ENCODE results near the gene OR6Y1.

The OR6Y1 gene

GRCh38 chr1:158554352-158554751 lies at the start of gene OR6Y1:
OR6Y1 (minus strand) TSS chr1:158554405; CDS start chr1:158548105, 6,300 bp downstream.
- DNase-seq (ENCODE audit: low spot score), result no peak

- no peak for DNase-seq (ENCODE audit: low spot score)
Observed at GRCh38 chr1:158600735-158601134, 46.5 kb upstream of the OR6Y1 start.

- no peak for DNase-seq (ENCODE audit: low spot score)
Observed at GRCh38 chr1:158586942-158587341, 32.7 kb upstream of the OR6Y1 start.

DNA sequence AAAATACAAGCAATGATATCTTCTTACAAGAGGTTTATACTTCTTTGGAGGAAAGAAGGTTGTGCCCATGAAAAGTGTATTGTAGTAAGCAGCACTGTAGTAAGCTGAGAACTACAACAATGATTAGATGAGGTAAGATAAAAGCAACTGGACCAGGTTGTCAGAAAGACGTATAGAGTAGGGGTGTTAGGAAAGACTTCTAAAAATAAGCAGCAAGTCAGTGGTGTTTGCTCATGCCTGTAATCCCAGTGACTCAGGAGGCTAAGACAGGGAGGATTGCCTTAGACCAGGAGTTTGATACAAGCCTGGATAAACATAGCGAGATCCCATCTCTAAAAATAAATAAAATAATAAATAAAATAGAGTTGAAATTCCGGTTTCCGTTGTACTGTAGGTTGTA lies 29.8 kb upstream of the OR6Y1 start:
- DNase-seq (ENCODE audit: low spot score), result no peak

GRCh38 chr1:158579733-158580132 lies 25.5 kb upstream of the OR6Y1 start, which contains the start of gene OR10X1:
OR10X1 (minus strand) TSS chr1:158579899; CDS start chr1:158579899, 0 bp downstream.
- no peak for DNase-seq (ENCODE audit: low spot score)

DNA sequence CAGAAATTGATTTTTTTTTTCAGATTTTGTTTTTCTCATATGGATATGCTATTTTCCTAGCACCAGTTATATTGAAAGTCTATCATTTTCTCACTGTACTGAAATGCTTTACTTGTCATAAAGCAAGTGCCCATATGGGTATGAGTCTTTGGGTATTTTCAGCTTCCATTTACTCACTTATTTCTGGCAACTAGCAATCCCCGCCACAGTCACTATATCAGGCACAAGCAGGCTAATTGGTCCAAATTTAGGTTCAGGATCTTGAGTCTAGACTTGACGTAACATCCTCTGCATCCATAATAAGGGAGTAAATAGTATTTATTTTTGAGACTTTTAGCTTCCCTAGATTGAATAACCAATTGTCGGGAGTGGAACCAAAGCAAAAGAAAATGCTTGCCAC lies 23.4 kb upstream of the OR6Y1 start:
- no peak for DNase-seq (ENCODE audit: low spot score)

- DNase-seq (ENCODE audit: low spot score), result no peak
Observed at GRCh38 chr1:158572226-158572625, 18.0 kb upstream of the OR6Y1 start.

DNA sequence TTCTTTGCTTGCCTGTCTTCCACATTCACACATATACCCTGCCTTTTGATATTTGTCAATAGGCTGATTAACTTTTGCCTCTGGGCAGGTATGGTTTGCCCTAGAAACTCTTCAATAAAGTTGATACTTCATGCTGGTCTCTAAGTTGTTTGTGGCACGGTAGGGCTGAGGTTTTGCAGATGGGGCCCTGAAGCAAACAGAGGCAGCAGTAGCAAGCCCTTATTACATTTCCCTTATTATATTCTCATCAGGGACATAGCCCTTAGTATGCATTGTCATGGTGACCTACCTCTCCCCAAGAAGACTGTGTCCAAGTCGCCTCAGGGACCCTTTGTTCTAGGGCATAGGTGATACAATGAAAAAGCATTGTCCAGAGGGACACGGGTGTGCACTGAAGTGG lies 16.3 kb upstream of the OR6Y1 start, which contains the start of gene OR6P1:
Gene OR6P1 (minus strand): TSS at position 101 of the 400 bp plus-strand sequence. CDS start 6,976 bp downstream, outside the sequence.
- no peak for DNase-seq (ENCODE audit: low spot score)

DNA sequence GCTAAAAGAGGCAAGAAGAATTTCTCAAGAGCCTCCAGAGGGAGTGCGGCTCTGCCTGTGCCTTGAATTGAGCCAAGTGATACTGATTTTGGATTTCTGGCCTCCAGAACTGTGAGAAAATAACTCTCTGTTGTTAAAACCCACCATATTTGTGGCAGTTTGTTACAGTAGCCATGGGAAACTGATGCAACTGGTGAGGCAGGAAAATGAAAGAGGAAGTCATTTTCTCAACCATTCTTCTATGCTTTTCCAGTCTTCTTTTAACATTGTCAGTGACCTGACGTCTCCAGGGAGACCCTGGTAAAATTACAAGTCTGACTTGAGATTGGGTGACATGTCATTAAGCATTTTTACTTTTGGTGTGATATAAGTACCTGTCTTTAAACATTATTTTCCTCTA lies 10.4 kb upstream of the OR6Y1 start:
- no peak for DNase-seq (ENCODE audit: low spot score)

GRCh38 chr1:158563853-158564252 lies 9.6 kb upstream of the OR6Y1 start:
- no peak for DNase-seq (ENCODE audit: low spot score)

DNA sequence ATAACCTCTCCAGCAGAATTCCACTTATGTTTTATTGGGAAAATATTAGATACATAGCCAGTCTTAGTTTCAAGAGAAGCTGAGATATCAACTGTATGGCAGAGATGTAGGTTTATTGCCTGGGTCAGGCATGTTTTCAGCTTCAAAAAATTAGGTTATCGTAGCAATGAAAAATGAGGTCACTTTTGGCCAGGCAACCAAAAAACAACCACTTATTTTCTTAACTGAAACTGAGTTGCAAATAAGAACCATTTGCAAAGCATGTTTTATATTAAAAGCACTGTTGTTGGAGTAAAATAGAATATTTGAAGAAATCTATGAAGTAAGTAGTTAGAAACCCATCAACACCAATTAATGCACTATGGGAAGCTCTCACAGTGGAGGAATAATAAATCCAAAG lies 5.5 kb upstream of the OR6Y1 start:
- no peak for DNase-seq (ENCODE audit: low spot score)

GRCh38 chr1:158552296-158552695 lies 1.9 kb downstream of the OR6Y1 start:
- DNase-seq (ENCODE audit: low spot score), result no peak

DNA sequence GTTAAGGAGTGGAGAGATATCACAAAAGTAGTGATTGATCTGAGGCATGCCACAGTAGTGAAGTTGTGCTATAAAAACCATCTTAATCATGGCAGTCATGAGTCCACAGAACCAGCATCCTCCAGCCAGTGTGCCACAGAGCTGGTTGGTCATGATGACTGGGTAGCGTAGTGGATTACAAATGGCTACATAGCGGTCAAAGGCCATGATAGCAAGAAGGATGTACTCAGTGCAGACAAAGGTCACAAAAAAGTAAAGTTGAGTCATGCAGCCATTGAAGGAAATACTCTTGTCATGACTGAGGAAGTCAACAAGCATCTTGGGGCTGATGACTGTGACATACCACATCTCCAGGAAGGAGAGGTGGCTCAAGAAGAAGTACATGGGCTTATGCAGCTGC lies 6.7 kb downstream of the OR6Y1 start:
- DNase-seq (ENCODE audit: low spot score), result no peak

GRCh38 chr1:158537609-158538008 lies 16.6 kb downstream of the OR6Y1 start:
- no peak for DNase-seq (ENCODE audit: low spot score)

DNA sequence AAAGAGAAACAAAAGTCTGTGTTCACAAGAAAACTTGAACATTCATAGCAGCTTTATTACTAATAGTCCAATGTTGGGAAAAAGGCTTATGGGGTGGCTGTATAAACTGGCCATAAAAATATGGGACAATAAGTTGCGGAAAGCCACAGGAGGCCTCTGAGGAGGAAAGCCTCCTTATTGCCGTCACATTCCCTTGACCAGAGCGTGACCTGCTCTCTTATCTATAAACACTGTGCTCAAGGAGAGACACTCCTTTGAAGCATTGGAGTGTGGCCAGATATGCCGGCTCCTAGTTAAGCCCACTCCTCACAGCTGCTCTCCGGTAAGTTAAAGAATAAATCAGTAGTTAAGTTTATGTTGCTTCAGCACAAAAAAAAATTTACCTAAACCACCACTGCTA lies 19.7 kb downstream of the OR6Y1 start:
- DNase-seq (ENCODE audit: low spot score), result no peak

GRCh38 chr1:158527190-158527815 lies 26.9 kb downstream of the OR6Y1 start:
- DNase-seq (ENCODE audit: low spot score), result no peak

GRCh38 chr1:158521666-158522058 lies 32.5 kb downstream of the OR6Y1 start:
- no peak for DNase-seq (ENCODE audit: low spot score)

DNA sequence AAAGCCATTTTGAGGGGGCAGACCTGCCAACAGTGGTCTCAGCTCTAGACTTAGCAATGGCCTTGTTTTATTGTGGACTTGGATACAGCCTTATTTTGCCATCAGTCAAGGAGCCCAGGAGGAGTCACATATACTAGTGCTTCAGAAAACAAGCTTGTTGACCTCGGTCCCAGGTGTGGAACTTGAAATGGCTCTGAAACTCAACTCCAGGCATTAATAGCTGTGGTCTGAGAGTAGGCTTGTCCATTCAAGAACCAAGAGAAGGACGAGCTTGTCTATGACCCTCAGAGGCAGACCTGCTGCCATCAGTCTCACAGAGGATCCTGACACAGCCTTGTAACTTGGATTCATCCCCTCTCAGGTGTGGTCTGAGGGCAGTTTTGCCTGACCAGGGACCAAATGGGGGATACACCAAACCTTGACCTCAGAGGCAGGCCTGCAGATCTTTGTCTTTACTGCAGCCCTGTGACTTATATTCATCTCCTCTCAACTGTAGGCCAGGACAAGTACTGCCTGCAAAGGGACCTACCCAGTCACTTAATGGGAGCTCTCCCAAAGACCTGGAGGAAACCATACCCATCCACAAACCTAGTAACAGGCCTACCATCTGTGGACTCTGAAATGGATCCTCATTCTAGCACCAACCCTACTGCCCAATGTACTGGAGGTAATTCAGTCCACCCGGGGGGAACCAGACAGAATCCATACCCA lies 33.1 kb downstream of the OR6Y1 start:
- no peak for DNase-seq (ENCODE audit: low spot score)

DNA sequence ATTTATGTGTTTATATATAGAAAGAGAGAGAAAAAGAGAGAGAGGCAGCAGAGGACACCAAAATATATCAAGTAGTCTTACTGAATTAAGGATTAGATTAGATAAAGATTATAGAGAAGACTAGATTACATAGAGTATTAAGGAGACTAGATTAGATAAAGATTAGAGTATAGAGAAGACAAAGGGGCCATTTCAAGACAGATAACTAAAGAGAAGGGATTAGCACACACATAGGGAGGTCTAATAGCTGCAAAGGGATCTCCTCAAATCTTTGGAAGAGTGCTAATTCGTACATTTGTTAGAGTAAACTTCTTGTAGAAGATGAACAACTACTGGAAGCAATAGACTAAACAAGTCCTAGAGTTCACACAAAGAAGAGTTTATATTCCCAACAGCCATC lies 34.2 kb downstream of the OR6Y1 start:
- DNase-seq (ENCODE audit: low spot score), result no peak

- no peak for DNase-seq (ENCODE audit: low spot score)
Observed at GRCh38 chr1:158516966-158517365, 37.2 kb downstream of the OR6Y1 start.

DNA sequence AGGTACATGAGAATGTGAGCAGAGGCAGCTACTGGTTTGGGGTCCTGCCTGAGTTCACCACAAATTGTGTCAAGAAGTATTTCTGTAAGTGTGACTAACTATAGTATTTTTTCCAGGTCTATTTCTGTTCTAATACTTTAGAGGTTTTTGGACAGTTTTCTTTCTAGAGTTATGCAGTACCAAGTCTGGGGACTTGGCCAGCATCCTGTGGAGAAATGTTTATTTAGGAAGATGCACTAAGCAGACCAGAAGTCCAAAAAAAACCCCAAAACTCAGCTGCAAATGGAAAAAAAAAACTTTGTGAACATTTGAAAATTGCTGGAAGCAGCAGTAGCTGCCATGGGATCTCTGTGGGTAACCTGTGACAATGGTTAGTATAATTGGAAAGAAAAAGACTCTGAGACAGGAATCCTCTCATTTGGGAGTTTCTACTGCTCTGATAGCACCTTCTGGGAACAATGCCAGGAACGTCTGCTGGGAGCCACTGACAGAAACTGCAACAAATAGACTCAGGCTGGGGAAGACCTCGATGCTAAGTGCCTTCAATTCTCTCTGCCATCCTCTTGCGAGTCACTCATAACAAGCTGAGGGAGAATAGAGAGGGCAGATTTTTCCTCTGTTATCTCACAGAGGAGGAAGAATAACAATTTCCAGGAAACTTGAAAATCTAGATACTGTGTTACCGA lies 44.6 kb downstream of the OR6Y1 start:
- no peak for DNase-seq (ENCODE audit: low spot score)

DNA sequence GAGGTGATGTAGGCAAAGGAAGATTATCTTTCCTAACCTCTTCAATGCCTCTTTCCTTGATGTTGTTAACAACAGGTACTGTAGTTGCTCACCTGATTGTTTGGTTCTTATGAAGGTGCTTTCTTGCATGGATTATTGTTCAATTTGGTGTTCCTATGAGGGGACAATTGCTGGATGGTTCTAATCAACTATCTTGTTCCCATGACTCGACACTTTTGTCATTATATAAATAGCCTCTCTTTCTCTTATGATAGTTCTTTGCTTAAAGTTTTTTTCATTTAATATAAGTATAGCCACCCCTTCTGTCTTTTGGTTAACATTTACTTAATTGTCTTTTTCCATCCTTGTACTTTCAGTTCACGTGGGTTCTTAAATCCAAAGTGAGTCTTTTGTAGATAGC lies 46.7 kb downstream of the OR6Y1 start:
- no peak for DNase-seq (ENCODE audit: low spot score)

- DNase-seq (ENCODE audit: low spot score), result no peak
Observed at GRCh38 chr1:158506369-158506987, 47.7 kb downstream of the OR6Y1 start.
